ENCODE measurements around the gene CHCHD6. TPM values are rescaled to one million over a fixed set of nuclear protein-coding genes. Genes with fewer than 3 reads are reported as not detected.

CHCHD6 gene
- total RNA-seq, 1 donor from 2014 or later: 30.2 TPM

DNA sequence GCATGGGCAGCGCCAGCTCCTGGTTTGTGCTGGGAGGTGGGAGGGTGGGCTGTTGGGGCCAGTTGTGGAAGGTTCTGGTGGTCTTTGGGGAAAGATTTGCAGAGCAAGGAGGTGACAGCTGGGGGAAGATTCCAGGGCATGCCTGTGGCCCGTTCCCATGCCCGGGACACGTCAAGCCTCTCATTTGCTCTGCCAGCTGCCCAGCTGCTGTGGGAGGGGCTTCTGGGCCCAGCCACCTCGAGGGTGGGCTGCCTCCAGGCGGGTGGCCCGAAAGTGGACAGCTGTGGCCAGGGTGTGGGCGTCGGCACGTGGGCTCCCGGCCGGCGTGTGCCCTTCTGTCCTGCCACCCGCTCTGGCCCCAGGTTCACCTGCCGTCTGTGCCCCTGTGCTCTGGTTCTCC is 296.1 kb downstream of the CHCHD6 start:
- Mint-ChIP-seq H3K36me3 (ENCODE audit: insufficient read depth) (no peaks in the 10 kb centered on the region), H3K4me3 (ENCODE audit: low read depth) (no peak overlapping the region), H3K4me1 (ENCODE audit: low read depth) (peaks cover 4% of the 10 kb centered on the region), H3K9me3 (ENCODE audit: low read depth) (no peaks in the 10 kb centered on the region), H3K27ac (no peak overlapping the region), H3K27me3 (no peaks in the 10 kb centered on the region)
- TF ChIP-seq, protein P1, sequence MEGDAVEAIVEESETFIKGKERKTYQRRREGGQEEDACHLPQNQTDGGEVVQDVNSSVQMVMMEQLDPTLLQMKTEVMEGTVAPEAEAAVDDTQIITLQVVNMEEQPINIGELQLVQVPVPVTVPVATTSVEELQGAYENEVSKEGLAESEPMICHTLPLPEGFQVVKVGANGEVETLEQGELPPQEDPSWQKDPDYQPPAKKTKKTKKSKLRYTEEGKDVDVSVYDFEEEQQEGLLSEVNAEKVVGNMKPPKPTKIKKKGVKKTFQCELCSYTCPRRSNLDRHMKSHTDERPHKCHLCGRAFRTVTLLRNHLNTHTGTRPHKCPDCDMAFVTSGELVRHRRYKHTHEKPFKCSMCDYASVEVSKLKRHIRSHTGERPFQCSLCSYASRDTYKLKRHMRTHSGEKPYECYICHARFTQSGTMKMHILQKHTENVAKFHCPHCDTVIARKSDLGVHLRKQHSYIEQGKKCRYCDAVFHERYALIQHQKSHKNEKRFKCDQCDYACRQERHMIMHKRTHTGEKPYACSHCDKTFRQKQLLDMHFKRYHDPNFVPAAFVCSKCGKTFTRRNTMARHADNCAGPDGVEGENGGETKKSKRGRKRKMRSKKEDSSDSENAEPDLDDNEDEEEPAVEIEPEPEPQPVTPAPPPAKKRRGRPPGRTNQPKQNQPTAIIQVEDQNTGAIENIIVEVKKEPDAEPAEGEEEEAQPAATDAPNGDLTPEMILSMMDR (IDR thresholded peaks at IDR 0.05; ENCODE audit: unreplicated experiment): no peak
- DNase-seq (ENCODE audit: low spot score, unreplicated experiment): no peak

DNA sequence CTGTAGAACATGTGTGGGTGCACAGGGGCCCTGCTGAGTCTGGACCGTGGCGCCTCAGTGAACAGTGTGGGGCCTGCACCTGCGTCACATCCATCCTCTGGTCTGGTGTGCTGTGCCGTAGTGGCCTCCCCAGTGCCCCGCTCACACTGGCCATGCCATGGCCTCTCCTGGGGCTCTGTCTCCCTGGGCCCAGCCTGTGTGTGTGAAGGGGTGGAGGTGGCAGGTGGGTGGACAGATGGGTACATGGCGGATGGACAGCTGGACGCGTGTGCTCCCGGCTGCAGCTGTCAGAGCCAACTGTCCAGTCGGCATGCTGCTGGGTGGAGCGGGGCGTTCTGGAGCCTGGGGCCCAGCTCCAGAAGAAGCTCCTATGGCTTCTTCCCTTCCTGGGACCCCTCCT is 296.7 kb downstream of the CHCHD6 start:
- Mint-ChIP-seq H3K36me3 (ENCODE audit: insufficient read depth) (no peaks in the 10 kb centered on the region), H3K27ac (no peak overlapping the region), H3K9me3 (ENCODE audit: low read depth) (no peaks in the 10 kb centered on the region), H3K27me3 (no peaks in the 10 kb centered on the region), H3K4me3 (ENCODE audit: low read depth) (no peak overlapping the region), H3K4me1 (ENCODE audit: low read depth) (peaks cover 4% of the 10 kb centered on the region)
- no peak for DNase-seq (ENCODE audit: low spot score, unreplicated experiment)
- TF ChIP-seq, protein P1 (IDR thresholded peaks at IDR 0.05; ENCODE audit: unreplicated experiment): no peak

DNA sequence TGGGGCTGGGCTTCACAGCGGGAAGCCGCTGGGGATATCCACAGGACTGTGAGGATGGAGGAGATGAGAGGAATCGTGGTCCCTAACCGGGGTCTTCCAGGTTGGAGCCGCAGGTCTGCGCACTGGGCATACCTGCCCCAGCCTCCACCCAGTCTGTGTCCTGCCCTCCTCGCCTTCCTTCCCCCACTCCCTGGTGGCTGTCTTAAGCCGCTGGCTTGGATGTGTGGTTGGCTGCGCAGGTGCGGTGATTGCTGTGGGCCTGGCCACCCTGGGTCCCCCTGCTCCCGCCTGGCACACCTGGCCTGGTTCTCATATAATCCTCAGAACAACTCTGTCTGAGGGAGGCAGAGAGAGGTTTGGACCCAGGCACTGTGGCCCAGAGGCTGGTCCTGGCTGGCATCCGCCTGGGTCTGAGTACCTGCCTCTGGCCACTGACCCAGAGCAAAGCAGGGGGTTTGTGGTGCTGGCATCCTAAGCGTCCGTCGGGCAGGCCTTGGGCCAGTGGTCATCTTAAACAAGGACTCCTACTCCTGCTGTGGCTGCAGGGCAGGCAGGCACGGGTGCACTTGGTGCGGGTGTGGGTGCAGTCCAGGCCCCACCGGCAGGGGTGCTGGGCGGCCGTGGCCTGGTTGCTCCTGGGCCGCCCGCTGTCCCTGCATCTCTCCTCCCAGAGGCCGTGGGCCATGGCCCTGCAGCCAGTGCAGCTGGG is 297.6 kb downstream of the CHCHD6 start:
- no peaks in the 10 kb centered on the region for H3K9me3 Mint-ChIP-seq (ENCODE audit: low read depth)
- DNase-seq (ENCODE audit: low spot score, unreplicated experiment): no peak
- no peaks in the 10 kb centered on the region for H3K27me3 Mint-ChIP-seq
- no peak overlapping the region for H3K27ac Mint-ChIP-seq
- H3K4me1 Mint-ChIP-seq (ENCODE audit: low read depth): peaks cover 4% of the 10 kb centered on the region
- TF ChIP-seq, protein P1 (IDR thresholded peaks at IDR 0.05; ENCODE audit: unreplicated experiment): no peak
- H3K36me3 Mint-ChIP-seq (ENCODE audit: insufficient read depth): no peaks in the 10 kb centered on the region
- no peak overlapping the region for H3K4me3 Mint-ChIP-seq (ENCODE audit: low read depth)

DNA sequence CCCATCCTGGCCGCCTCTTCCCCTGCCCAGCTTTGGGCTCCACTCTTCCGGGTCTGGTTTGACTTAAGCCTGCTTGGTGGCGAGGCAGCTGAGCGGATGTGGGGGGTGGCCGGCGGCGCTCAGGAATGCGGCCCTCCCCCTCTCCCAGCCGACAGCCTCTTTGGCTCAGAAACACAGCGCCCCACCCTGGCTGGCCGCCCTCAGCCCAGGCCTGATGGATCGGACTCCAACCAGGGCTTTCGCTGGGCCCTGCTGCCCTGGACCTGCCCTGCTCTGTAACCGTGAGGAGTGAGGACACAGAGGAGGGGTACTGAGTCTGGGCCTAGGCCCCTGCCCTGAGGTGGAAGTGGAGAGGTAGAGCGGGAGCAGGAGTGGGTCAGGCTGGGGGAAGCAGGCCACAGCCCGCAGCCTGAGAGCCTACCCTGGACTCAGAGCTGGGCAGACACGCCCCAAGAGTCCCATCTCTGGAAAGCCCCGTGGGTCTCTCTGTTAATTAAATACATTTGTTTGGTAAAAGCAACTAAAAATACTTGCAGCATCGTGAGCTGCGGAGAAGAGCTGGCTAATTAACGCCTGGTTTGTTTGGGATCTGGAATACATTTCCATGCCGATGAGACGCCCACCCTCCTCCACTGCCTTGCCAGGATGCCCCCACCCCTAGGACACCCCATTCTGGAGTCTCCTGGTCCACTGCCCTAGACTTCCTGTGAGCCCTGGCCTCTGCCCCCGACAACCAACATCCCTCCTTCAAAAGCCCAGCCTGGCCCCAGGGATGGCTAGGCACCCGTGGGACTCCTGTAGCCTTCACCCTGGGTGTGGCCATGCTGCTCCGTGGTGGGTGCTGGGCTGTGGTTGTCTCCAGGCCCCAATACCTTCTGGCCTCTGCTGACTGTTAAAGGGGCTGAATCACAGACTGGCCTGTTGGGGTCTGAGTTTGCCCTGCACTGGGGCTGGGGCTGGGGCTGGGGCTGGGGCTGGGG is 298.4 kb downstream of the CHCHD6 start:
- peaks cover 4% of the 10 kb centered on the region for H3K36me3 Mint-ChIP-seq (ENCODE audit: insufficient read depth)
- no peaks in the 10 kb centered on the region for H3K9me3 Mint-ChIP-seq (ENCODE audit: low read depth)
- peak overlapping the region; percentile 13 for H3K27ac Mint-ChIP-seq
- TF ChIP-seq, protein P1 (IDR thresholded peaks at IDR 0.05; ENCODE audit: unreplicated experiment): peak; percentile 53
- peaks cover 4% of the 10 kb centered on the region for H3K4me1 Mint-ChIP-seq (ENCODE audit: low read depth)
- H3K4me3 Mint-ChIP-seq (ENCODE audit: low read depth): no peak overlapping the region
- no peaks in the 10 kb centered on the region for H3K27me3 Mint-ChIP-seq
- DNase-seq (ENCODE audit: low spot score, unreplicated experiment): peak; percentile 47

DNA sequence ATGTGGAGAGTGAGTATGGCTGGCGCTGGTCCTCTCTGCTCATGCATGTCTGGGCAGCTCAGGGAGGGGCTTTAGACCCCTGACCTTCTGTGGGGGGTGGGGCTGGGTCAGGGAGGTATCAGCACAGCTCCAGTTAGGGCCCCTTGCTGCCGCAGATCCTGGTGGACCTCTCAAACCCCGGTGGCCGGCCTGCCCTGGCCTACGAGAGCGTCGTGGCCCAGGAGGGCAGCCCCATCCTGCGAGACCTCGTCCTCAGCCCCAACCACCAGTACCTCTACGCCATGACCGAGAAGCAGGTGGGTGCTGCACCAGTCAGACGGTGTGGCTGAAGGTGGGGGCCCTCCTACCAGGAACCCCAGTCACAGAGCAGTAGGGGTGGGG is 299.1 kb downstream of the CHCHD6 start:
- no peaks in the 10 kb centered on the region for H3K9me3 Mint-ChIP-seq (ENCODE audit: low read depth)
- TF ChIP-seq, protein P1 (IDR thresholded peaks at IDR 0.05; ENCODE audit: unreplicated experiment): no peak
- H3K27ac Mint-ChIP-seq: no peak overlapping the region
- no peaks in the 10 kb centered on the region for H3K27me3 Mint-ChIP-seq
- peaks cover 4% of the 10 kb centered on the region for H3K36me3 Mint-ChIP-seq (ENCODE audit: insufficient read depth)
- H3K4me3 Mint-ChIP-seq (ENCODE audit: low read depth): no peak overlapping the region
- H3K4me1 Mint-ChIP-seq (ENCODE audit: low read depth): peaks cover 4% of the 10 kb centered on the region
- DNase-seq (ENCODE audit: low spot score, unreplicated experiment): no peak
